Ishikawa (cell line): ENCODE results near the gene TSPAN16.

ENCODE experiments used
- EGR1 ChIP-seq: IDR thresholded peaks from 2 replicates; pipeline ENCODE4 v1.6.1; 2012
- EP300 ChIP-seq: IDR thresholded peaks from 2 replicates; pipeline ENCODE4 v1.6.1; 2012; ENCODE audit warnings: borderline replicate concordance
- FOXM1 ChIP-seq: IDR thresholded peaks from 2 replicates; pipeline ENCODE4 v1.6.1; 2012; ENCODE audit warnings: low read depth, borderline replicate concordance
- NFIC ChIP-seq: IDR thresholded peaks from 2 replicates; pipeline ENCODE4 v1.6.1; 2012
- TAF1 ChIP-seq: IDR thresholded peaks from 2 replicates; pipeline ENCODE4 v1.6.1; 2012; ENCODE audit warnings: low read depth, mild to moderate bottlenecking
- TCF12 ChIP-seq: IDR thresholded peaks from 2 replicates; pipeline ENCODE4 v1.6.1; 2012; ENCODE audit warnings: low read depth
- TEAD4 ChIP-seq: IDR thresholded peaks from 2 replicates; pipeline ENCODE4 v1.6.1; 2012
- YY1 ChIP-seq: IDR thresholded peaks from 2 replicates; pipeline ENCODE4 v1.6.1; 2012; ENCODE audit warnings: low read depth
- TF ChIP-seq, protein P1 (sequence below): IDR thresholded peaks from 2 replicates; pipeline ENCODE4 v1.6.1; 2012
- TF ChIP-seq, protein P2 (sequence below): IDR thresholded peaks from 2 replicates; pipeline ENCODE4 v1.6.1; 2012; ENCODE audit warnings: low read depth, mild to moderate bottlenecking
- TF ChIP-seq, protein P3 (sequence below): IDR thresholded peaks from 2 replicates; pipeline ENCODE4 v1.6.1; 2012

DNA sequence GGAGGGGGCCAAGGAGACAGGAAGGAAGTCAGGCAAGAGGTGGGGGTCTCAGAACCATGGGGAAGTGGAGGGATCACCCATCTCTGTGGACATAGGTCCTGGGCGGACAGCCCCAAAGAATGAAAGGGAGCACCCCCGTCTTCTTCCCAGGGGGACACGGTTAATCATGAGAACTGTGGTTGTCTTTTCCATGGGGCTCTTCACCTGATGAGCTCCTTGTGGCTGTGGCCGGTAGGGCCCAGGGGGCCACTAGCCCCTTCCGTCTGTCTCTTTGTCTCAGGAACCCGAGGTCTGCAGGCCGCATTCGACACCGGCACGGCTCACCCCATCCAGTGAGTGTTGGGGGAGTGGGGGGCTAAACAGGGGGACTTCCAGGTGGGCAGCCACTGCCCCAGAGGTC is 67.9 kb downstream of the TSPAN16 start:
- TF ChIP-seq TCF12 (no peak), NFIC (no peak), TAF1 (no peak), YY1 (no peak), EP300 (no peak), TEAD4 (no peak), EGR1 (no peak), FOXM1 (no peak)
- TF ChIP-seq, protein P1, sequence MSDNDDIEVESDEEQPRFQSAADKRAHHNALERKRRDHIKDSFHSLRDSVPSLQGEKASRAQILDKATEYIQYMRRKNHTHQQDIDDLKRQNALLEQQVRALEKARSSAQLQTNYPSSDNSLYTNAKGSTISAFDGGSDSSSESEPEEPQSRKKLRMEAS = no peak
- TF ChIP-seq, protein P2, sequence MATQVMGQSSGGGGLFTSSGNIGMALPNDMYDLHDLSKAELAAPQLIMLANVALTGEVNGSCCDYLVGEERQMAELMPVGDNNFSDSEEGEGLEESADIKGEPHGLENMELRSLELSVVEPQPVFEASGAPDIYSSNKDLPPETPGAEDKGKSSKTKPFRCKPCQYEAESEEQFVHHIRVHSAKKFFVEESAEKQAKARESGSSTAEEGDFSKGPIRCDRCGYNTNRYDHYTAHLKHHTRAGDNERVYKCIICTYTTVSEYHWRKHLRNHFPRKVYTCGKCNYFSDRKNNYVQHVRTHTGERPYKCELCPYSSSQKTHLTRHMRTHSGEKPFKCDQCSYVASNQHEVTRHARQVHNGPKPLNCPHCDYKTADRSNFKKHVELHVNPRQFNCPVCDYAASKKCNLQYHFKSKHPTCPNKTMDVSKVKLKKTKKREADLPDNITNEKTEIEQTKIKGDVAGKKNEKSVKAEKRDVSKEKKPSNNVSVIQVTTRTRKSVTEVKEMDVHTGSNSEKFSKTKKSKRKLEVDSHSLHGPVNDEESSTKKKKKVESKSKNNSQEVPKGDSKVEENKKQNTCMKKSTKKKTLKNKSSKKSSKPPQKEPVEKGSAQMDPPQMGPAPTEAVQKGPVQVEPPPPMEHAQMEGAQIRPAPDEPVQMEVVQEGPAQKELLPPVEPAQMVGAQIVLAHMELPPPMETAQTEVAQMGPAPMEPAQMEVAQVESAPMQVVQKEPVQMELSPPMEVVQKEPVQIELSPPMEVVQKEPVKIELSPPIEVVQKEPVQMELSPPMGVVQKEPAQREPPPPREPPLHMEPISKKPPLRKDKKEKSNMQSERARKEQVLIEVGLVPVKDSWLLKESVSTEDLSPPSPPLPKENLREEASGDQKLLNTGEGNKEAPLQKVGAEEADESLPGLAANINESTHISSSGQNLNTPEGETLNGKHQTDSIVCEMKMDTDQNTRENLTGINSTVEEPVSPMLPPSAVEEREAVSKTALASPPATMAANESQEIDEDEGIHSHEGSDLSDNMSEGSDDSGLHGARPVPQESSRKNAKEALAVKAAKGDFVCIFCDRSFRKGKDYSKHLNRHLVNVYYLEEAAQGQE = no peak
- TF ChIP-seq, protein P3, sequence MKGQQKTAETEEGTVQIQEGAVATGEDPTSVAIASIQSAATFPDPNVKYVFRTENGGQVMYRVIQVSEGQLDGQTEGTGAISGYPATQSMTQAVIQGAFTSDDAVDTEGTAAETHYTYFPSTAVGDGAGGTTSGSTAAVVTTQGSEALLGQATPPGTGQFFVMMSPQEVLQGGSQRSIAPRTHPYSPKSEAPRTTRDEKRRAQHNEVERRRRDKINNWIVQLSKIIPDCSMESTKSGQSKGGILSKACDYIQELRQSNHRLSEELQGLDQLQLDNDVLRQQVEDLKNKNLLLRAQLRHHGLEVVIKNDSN = no peak
